DOHH2 (cell line): Measurements from ENCODE around the gene SMARCC1.

Experiments used
- H3F3A ChIP-seq: fragments of 200-600 bp; sonication (generic), shearing (Covaris generic); 2 replicates; pipeline ENCODE4 v1.6.0; 2016; ENCODE audit warnings: antibody characterized with exemption, mild to moderate bottlenecking; ENCODE audit not compliant: control insufficient read depth, insufficient read depth
- H3K27ac ChIP-seq: fragments of 200-600 bp; sonication (generic); 2 replicates; pipeline ENCODE4 v1.5.1; 2014; ENCODE audit warnings: low read depth, mild to moderate bottlenecking, low read length, moderate library complexity
- H3K27me3 ChIP-seq: fragments of 200-600 bp; sonication (generic); 2 replicates; pipeline ENCODE4 v1.6.1; 2014; ENCODE audit warnings: mild to moderate bottlenecking, low read length, mixed read lengths; ENCODE audit not compliant: control insufficient read depth
- H3K36me3 ChIP-seq: fragments of 200-600 bp; sonication (generic); 2 replicates; pipeline ENCODE4 v1.6.1; 2014; ENCODE audit warnings: mild to moderate bottlenecking, low read length, moderate library complexity, mixed read lengths; ENCODE audit not compliant: control insufficient read depth
- H3K4me1 ChIP-seq: fragments of 200-600 bp; sonication (generic); 2 replicates; pipeline ENCODE4 v1.6.1; 2014; ENCODE audit warnings: mild to moderate bottlenecking, low read length, mixed read lengths; ENCODE audit not compliant: control insufficient read depth
- H3K4me2 ChIP-seq: fragments of 200-600 bp; sonication (generic); 2 replicates; pipeline ENCODE4 v1.6.0; 2014; ENCODE audit warnings: mild to moderate bottlenecking, low read length, moderate library complexity
- H3K4me3 ChIP-seq: fragments of 200-600 bp; sonication (generic); 2 replicates; pipeline ENCODE4 v1.5.1; 2014; ENCODE audit warnings: mild to moderate bottlenecking, low read length, mixed read lengths
- H3K79me2 ChIP-seq: fragments of 200-600 bp; sonication (generic); 2 replicates; pipeline ENCODE4 v1.6.1; 2014; ENCODE audit warnings: mild to moderate bottlenecking, low read length, mixed read lengths; ENCODE audit not compliant: control insufficient read depth
- H3K9me2 ChIP-seq: fragments of 200-600 bp; sonication (generic); replicated peaks from 2 replicates; pipeline ENCODE4 v1.6.1; 2014; ENCODE audit warnings: mild to moderate bottlenecking, low read length, mixed read lengths; ENCODE audit not compliant: control insufficient read depth
- H3K9me3 ChIP-seq: fragments of 200-600 bp; sonication (generic); 2 replicates; pipeline ENCODE4 v1.6.1; 2014; ENCODE audit warnings: antibody characterized with exemption, low read length, mixed read lengths; ENCODE audit not compliant: control insufficient read depth, insufficient read depth
- H4K20me1 ChIP-seq: fragments of 200-600 bp; sonication (generic); 2 replicates; pipeline ENCODE4 v1.6.0; 2014; ENCODE audit warnings: low read depth, mild to moderate bottlenecking, antibody characterized with exemption, low read length, moderate library complexity; ENCODE audit not compliant: control insufficient read depth, insufficient read depth
- CTCF ChIP-seq: fragments of 200-600 bp; sonication (generic); IDR thresholded peaks from one replicate; pipeline ENCODE4 v1.5.1; 2014; ENCODE audit warnings: antibody characterized with exemption, mild to moderate bottlenecking, low read depth, low read length; ENCODE audit not compliant: poor library complexity, severe bottlenecking
- EZH2phosphoT487 ChIP-seq: fragments of 200-600 bp; sonication (generic); IDR thresholded peaks from 2 replicates; pipeline ENCODE4 v1.6.1; 2017; ENCODE audit warnings: borderline replicate concordance, mild to moderate bottlenecking, antibody characterized with exemption, low read length, moderate library complexity, mixed read lengths

Gene SMARCC1

GRCh38 chr3:47652142-47652541 lies 129.6 kb downstream of the SMARCC1 start:
- peaks cover 53% of the 10 kb centered on the region for H3K79me2 ChIP-seq
- H3K27ac ChIP-seq = no peak overlapping the region
- H4K20me1 ChIP-seq = no peaks in the 10 kb centered on the region; the same call in 1 of the 2 replicates
- no peak for TF ChIP-seq EZH2phosphoT487
- no peak for TF ChIP-seq CTCF
- no peaks in the 10 kb centered on the region for H3K9me2 ChIP-seq
- no peak overlapping the region for H3K4me2 ChIP-seq
- peaks cover 73% of the 10 kb centered on the region for H3K36me3 ChIP-seq
- H3F3A ChIP-seq = no peaks in the 10 kb centered on the region
- no peak overlapping the region for H3K4me3 ChIP-seq
- H3K27me3 ChIP-seq = no peaks in the 10 kb centered on the region
- no peaks in the 10 kb centered on the region for H3K4me1 ChIP-seq
- H3K9me3 ChIP-seq = no peaks in the 10 kb centered on the region

- Histone ChIP-seq H3K36me3 (peaks cover 65% of the 10 kb centered on the region), H3K79me2 (peaks cover 43% of the 10 kb centered on the region), H4K20me1 (no peaks in the 10 kb centered on the region), H3K4me3 (no peak overlapping the region), H3K4me2 (no peak overlapping the region), H3K9me2 (no peaks in the 10 kb centered on the region), H3F3A (no peaks in the 10 kb centered on the region), H3K9me3 (no peaks in the 10 kb centered on the region), H3K27ac (no peak overlapping the region), H3K27me3 (no peaks in the 10 kb centered on the region), H3K4me1 (no peaks in the 10 kb centered on the region)
- TF ChIP-seq CTCF (no peak), EZH2phosphoT487 (no peak)
Observed at GRCh38 chr3:47650294-47650693, 131.4 kb downstream of the SMARCC1 start.

- peaks cover 62% of the 10 kb centered on the region for H3K36me3 ChIP-seq
- H4K20me1 ChIP-seq = no peaks in the 10 kb centered on the region
- H3K4me1 ChIP-seq = no peaks in the 10 kb centered on the region
- H3K27ac ChIP-seq = no peak overlapping the region
- H3K79me2 ChIP-seq = peaks cover 30% of the 10 kb centered on the region
- H3K4me3 ChIP-seq = no peak overlapping the region
- no peak overlapping the region for H3K4me2 ChIP-seq
- H3F3A ChIP-seq = no peaks in the 10 kb centered on the region
- H3K27me3 ChIP-seq = no peaks in the 10 kb centered on the region
- no peaks in the 10 kb centered on the region for H3K9me3 ChIP-seq
- H3K9me2 ChIP-seq = no peaks in the 10 kb centered on the region
- TF ChIP-seq EZH2phosphoT487 (no peak), CTCF (no peak)
Observed at GRCh38 chr3:47647550-47647949, 134.1 kb downstream of the SMARCC1 start.
